Kidney tubule cell (primary cell): ENCODE data around the gene BDNF.

Experiments
- DNase-seq: peaks from one replicate; pipeline ENCODE4 v3.0.0-alpha.2; 2018; ENCODE audit warnings: low spot score

The BDNF gene

DNA sequence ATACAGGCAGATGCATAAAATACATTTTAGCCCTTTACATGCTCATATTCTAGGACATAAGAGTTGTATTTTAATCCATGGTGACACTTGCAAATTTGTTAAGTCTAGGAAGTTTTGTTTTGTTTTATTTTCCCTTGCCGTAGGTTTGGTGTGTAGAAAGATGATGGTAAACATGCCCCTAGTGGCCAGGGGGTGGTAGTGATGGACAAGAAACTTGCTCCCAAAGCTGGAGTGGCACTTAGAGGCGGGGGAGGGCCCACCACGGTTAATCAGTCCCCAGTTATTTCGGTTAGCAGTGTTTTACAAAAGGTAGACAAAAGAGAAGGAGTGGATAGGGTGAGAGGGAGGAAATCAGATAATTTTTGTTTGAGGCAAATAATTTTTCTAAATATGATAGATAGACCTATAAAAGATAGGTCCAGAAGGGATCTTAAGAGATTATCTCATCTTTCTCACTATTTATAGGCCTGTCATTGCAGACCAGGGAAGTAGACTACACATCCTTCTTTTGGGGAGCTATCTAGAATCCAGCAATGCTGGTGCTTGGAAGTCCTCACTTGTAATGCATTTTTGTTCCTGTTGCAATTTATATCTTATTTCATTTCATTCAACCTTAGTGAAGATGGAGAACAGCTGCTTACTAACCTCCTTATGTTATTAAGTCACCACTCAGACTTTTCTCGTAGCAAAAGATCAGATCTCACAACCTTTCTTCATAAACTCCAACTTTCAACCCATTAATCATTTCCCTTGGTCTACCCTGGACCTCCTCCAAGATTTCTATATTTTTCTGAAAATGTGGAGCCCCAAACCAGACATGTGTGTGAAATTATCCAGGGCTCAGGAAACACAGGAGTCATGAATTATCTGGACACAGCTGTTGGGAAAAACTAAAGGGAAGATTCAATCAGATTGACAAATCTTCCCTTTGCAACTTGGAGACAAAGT is 5.9 kb upstream of the BDNF start:
- peak; percentile 51 for DNase-seq

DNA sequence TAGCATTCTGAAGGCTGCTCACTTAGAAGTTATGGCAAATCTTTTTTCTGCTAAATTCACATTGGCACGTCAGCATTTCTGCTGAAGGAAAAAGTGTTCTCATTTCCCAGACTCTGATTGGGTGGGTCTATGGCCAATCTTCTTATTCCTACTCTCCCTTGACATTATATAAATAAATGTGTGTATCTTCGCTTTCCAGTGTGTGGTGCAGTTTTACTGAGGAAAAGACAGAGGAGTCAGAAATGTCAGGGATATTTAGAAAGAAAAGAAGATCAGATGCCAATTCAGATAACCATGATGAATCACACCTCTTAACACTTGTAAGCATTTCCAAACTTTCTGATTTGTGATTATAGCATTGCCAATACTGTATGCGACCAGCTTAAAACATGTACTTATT is 3.2 kb upstream of the BDNF start:
- DNase-seq = no peak

DNA sequence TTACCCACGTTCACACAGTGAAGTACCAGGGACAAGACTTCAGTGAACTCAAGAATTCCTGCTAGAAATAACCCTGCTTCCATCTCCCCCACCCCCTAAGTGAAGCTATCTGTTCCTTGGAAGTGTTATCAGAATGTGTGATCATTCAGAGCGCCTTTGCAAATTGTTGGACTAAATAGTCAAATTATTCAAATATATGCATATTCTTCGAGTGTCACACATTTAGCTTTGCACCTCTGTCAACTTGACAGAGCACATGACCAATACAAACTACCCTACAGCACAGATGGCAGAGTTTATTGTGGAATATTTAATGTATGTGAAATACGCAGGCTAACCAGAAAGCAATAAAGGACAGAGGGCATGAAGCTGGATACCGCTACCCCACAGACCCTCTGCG is 2.6 kb upstream of the BDNF start:
- DNase-seq = no peak

DNA sequence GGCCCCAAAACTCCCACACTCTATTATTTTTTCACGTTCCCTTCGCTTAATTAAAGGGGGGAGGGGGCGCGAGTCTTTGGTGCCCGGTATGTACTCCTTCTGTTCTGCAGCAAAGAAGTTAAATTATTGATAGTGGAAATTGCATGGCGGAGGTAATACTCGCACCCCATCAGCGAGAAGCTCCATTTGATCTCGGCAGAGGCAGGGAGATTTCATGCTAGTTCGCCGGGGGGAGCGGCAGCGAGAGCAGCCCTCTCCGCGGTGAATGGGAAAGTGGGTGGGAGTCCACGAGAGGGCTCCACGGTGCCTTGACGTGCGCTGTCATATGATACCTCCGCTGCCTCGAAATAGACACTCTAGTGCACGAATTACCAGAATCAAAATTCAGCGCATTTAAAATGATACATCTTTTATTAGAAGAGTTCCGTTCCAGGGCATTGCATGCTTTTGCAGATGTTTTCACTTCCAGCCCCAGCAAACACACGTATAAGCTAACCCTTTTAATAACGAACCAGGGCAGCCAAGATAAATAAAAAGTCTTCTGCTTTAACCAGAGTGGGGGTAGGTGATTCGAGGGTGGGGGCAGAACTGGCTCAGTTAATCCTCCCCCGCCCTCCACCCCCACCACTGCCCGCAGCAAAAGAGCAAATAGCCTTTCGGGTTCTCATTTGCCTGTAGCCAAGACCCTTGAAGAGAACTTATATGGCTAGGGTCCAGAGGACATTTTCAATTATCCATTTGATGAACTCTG is 1.3 kb upstream of the BDNF start:
- DNase-seq = peak; percentile 55

DNA sequence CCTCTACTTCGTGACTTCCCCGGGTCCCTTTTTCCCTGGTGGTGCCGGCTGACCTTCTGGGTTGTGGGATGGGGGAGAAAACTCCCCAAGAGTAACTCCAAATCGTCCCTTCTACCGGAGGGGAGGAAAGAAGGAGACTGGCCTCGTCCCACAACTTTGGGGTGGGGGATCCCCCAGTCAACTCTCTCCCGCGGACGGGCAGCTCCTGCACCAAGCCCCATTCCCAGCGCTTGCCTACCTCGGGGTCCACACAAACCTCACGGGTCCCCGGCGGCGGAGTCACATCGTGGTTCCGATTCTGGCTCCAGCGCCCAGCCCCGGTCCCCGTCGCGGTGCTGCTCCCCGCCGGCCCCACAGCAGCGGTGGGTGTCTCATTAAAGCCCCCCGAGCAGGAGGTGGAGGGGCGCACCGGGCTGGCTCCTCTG is 317 bp downstream of the BDNF start:
- DNase-seq = no peak

DNA sequence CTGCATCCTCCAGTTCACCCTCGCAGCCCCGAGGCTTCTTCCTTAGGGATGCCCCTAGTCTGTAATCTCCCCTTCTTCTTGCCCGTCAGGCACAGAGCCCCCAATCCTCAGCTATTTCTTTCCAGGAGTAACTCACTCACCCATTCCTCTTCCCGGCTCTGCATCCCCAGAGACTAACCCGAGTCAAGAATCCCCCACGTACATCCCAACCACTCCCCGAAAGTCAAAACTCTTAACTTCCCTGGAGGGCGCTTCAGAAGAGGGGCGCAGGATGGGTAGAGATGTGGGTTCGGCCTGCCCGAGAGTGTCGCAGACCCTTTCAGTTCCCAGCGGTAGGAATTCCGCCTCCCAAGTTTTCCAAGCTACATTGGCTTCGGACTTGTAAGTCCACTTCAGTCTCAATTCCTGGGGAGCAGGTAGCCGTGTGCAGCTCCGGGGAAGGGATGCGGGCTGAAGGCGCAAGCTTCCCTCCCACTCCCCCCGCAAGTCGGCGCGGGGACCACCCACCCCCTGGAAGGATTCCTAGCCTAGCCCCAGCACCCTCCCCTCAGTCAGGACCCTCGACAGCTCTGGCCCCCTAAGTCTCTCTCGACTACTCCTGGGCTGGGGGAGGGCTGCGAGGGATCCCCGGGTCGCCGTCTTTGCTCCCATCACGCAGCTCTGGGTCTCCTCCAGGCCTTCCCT is 871 bp downstream of the BDNF start:
- peak; percentile 55 for DNase-seq

DNA sequence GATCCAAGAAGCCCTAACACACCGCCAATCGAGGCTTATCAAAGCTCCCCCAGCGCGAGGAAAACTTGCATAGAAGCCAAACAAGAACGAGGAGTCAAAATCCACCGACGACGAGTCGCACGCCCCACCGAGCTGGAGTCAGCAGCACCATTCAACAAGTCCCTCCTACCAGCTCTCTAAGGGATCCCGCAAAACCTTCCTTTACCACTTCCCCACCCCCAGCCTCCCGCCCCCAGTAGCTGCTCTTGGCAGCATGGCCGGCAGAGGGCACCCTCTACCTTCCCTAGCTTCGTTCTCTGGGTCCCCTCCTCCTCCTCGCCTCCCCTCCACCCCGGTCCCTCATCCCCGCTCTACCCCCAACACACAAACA is 1.4 kb downstream of the BDNF start:
- DNase-seq = peak; percentile 87

DNA sequence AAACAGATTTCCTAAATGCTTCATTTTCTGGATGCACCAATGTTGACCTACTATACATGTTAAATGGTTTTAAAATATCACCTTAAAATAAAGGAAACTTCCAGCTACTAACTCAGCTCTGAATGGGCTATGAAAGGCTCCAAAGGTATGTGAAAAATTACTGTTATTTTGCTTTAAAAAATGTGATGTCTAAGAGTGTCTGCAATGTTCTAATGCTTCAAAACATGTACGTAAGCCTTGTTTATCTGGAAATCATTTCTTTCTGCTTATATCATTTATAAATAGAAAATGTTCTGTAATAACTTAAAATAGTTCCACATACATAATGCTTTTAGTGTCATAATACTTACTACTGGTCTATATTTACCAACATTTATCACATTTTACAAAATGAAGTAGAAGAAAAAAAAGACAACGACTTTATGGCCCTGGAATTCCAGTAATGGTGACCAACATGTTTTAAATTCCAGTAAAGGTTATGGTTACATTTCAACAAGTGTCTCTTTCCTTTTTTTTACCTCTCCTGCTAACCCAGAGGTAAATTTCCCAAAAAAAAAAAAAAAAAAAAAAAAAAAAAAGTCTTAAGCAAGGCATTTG is 2.5 kb downstream of the BDNF start:
- DNase-seq = peak; percentile 33

DNA sequence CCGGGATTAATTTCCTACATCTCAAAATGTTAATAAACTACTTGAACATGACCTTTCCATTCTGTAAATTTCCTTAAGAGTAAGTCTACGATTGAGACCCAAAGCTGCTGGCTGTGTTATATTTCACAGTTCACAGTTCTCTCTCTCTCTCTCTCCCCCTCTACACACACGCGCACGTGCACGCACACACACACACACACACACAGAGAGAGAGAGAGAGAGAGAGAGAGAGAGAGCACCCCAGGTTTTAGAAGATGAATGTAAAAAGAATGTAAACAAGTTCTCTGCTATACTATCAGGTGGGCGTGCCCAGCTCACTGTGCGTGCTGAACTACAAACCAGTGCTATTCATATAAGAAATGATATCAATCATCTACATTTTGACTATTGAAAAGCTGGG is 3.3 kb downstream of the BDNF start:
- DNase-seq = no peak

DNA sequence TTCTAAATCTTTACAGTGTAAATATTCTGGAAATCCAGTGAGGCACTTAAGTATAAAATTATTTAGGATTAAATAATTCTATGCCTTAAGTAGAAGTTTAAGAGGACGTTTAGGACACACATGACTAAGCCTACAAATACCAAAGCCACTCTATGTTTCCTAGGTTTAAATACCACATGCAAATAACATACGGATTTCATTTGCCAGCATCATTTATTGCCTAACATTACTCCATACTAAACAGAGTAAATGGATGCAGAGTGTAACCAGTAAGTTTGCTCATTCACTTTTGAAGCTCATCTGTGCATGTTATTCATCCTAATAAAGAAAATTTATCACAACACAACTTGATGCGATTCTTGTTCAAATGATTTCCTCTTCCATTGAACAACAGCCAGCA is 4.1 kb downstream of the BDNF start:
- no peak for DNase-seq

DNA sequence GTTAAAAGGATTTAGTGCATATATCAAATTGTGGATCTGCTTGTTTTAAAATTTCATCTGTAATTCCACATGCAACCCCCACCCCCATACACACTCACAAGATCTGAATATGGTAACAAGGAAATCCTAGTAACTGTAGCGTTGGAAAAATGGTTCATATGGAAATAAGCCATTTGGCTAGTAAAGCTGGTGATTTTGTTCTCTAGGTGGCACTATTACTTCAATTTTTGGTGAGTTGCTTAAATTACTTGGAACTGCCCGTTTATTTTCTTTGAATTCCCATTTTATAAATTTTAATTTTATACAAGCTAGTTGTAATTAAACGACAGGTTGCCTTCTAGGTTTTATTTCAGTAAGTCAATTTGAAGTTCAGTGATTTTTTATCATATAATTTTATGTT is 5.3 kb downstream of the BDNF start:
- DNase-seq = peak; percentile 39

DNA sequence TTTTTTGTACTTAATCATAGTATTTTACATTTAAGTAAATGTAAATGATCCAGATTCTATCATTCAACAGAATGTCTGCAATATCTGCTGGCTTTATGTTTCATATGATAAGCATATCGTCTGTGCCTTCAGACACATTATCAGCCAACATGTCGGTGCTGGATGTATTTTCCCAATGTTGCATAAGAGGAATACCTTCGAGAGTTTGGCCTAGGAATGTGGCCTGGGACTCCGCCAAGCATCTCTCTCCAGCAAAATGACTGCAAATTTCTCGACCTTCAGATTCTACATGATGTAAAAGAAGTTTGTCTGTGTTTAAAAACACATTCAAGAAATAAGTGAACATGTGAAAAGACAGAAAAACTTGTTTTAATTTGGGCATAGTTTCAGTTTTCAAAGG is 6.9 kb downstream of the BDNF start:
- no peak for DNase-seq

DNA sequence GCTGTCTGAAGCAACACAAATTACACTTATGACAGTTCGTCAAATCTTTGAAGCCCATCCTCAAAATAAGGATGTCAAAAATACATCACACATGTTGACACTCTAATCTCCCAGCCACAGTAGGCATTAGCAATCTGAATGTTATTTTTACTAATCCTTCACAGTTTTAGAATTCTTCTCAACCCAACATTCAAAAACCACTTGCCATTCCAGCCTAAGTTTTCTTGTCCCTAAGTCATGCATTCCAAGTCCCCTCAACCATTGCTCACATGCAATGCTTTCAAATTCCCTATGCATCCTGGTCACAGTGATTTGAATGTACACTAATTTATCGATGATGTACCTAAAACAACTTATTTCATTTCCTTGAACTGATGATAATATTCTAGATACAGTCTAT is 7.5 kb downstream of the BDNF start:
- no peak for DNase-seq

DNA sequence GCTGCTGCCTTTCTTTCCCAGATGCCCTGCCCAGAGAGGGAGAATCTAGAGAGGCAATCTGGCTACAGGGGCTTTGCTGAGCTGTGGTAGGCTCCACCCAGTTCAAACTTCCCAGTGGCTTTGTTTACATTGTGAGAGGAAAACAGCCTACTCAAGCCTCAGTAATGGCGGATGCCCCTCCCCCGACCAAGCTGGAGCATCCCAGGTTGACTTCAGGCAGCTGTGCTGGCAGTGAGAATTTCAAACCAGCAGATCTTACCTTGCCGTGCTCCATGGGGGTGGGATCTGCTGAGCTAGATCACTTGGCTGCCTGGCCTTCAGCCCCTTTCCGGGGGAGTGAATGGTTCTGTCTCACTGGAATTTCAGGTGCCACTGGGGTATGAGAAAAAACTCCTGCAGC is 12.2 kb downstream of the BDNF start:
- DNase-seq = no peak

DNA sequence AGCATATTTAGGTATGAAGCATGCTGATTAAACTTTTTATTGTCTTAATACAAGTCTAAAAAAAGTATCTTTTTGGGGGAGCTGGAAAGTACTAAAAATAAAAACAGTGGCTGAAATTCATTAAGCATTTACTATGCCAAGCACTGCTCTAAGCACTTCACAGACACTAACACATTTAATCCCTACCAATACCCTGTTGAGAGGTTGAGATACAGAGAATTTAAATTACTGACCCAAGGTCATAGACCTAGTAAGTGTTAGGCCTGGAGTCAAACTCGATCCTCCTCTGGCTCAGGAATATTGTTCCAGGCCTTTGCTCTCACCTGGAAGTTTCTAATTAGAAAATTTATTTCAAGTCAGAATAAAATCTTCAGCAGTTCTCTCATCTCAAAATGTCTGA is 18.6 kb downstream of the BDNF start:
- DNase-seq = no peak

DNA sequence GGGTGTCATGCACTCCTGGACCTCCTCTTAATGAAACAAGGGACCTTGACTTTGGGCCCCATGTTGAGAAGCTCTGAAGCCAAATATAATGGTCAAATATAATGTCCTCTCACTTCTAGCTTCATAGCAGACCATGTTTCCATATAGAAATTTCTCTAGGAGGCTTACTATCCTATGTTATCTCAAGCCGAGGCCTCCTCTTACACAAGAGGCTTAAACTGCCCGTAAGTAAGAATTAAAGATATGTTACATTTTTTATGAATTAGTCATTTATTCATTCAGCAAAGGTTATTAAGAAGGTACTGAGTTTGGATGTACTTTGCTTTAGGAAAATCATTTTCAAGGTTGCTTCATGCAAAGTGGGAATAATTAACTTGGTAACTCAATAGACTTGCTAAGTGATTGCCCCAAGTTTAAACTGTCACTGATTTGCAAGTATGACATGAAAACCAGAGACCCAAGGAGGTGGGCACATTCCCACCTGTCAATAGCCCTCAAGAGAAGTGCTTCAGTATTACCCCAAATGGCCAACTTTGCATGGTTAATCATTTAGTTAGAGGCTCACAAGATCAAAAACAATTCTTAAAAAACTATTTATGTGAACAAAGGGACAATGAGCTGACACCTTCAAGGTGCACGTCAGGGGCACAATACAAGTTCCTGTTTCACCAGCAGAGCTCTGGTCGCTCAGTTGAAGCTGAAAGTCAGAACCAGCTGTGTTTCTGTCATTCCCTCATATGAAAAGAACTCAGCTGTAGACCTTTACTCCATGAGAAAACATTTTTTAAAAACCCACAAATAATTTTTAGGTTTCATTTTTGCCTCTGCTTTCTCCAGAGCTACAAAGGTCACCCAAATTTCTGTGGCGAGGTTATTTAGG is 20.9 kb downstream of the BDNF start:
- no peak for DNase-seq

DNA sequence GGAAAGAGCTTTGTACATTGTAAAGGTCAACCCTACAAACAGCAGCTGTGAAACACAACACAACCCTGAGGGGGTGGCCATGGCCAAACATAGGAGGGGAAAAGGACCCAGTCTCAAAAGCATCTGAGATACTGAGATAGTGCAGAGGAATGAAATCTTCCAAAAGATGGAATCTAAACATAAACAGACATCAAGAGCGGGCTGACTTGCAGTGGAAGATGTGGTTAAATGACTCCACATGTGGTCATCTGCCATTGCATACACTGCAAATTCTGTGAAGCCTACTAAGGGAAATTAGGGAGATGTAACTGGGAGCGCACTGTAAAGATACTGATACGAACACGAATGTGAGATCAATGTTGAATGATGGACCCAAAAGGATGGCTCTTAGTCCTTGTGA is 22.0 kb downstream of the BDNF start:
- no peak for DNase-seq

DNA sequence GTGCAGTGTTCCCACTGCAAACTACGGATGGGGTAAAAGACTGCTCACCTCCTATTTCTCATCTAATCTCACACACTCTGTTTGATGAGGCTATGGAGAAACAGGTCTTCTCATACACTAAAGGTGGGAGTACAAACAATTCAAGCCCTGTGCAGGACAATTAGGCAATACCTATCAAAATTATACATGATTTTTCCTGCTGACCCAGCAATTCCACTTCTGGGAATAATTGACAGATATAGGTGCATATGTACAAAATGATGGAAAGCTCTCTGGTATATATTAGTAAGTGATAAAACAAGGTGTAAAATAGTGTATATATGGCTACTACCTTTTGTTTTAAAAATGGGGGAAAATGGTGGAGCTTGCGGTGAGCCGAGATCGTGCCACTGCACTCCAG is 23.1 kb downstream of the BDNF start:
- no peak for DNase-seq

DNA sequence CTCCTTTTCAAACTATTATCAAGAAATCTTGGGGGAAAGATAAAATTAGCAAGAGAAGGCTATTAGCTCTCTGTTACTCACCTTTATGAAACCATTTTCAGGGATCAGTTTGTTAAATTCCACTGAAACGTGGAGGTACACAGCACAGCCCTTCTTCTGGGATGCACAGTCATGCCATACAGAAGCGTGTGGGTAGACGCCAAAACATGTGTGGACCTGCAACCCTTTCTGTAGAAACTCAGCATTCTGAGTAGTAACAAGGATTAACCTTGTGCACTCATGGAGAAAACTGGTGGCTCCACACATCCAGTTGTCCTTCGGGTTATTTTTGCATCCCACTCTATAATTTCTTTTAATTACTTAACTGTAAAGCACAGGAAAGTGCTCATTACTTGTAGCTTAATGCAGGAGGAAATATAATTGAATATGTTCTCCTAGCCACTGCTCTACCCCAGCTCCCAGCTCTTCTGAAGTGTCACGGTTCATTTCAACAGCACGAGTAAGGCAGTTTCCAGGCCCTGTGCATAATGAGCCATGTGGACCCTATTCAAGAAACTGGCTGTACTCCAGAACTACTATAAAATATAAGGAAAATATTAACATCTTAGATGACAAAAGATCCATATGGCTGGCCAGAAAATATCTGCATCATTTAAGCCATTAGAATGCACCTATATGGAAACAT is 26.1 kb downstream of the BDNF start:
- DNase-seq = peak; percentile 18

DNA sequence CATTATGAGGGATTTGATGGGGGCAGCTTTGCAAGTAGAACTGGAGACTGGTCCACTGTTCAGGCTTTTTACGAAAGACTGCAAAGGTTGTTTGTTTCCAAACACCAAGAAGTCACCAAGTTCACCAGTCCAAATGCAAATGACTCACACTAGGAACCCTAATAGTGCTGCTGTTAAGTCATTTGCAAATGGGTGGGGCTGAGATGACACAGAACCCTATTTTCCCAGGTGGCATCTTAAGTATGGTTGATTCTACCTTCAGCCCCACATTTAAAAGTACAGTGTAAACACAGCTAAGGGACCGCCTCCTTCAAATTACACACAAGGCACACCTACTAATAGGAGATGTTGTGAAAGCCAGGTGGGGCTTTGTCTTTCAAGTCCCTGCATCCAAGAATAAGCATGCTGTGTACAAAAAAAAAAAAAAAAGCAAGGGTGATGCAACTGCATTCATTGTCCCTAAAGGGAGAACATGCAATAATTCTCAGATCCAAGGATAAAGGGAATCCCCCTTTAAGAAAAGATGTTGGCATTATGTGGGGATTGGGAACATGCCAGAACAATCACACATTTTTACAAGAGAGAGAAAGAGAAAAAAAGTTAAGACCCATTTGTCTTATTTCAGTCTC is 27.3 kb downstream of the BDNF start:
- DNase-seq = peak; percentile 18
